ENCODE measurements around the gene FRS3. TPM values are rescaled to one million over a fixed set of nuclear protein-coding genes. Genes with fewer than 3 reads are reported as not detected.
"Not testable (repeated sequence)": the region's sequence is repeated elsewhere in the genome, so short reads cannot be mapped to it uniquely, and the experiment has no call there.

Gene FRS3, protein sequence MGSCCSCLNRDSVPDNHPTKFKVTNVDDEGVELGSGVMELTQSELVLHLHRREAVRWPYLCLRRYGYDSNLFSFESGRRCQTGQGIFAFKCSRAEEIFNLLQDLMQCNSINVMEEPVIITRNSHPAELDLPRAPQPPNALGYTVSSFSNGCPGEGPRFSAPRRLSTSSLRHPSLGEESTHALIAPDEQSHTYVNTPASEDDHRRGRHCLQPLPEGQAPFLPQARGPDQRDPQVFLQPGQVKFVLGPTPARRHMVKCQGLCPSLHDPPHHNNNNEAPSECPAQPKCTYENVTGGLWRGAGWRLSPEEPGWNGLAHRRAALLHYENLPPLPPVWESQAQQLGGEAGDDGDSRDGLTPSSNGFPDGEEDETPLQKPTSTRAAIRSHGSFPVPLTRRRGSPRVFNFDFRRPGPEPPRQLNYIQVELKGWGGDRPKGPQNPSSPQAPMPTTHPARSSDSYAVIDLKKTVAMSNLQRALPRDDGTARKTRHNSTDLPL
- total RNA-seq: 0.99 TPM

DNA sequence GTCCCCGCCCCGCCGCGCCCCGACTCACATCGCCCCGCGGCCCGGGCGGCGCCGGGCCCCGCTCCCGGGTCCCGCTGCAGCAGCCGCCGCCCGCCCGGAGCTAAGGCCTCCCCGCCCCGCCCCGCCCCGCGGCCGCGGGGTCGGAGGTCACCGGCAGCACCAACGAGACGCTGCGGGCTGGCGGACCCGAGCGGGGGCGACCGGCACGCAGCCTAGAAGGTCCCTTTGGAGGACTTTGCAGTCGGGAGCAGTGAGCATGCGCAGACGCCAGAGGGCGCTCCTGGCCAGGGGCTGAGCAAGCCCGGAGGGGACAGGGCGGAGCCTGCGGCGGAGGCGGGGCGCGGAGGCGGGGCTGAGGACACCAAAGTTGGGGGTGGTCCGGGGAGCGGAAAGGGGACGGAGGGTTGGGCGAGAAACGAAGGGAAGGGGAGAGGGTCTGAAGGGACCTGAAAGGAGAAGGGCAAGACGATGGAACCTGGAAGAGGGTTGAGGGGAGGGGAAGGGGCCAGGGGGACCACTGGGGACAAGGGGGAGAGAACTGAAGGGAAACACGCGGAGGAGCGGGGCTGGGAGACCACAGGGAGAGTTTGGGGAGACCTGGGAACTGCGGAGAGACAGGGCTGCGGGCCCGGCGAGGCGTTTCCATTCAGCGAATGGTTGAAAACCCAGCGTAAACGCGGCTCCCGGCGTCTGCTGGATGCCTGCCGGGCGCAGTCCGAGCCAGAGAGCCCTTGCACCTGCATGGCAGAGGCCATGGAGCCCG lies at the start of gene FRS3:
FRS3 (minus strand) TSS at position 113 of the 763 bp plus-strand sequence. CDS start 2,913 bp downstream, outside the sequence.
- DNase-seq: peak; percentile 92

DNA sequence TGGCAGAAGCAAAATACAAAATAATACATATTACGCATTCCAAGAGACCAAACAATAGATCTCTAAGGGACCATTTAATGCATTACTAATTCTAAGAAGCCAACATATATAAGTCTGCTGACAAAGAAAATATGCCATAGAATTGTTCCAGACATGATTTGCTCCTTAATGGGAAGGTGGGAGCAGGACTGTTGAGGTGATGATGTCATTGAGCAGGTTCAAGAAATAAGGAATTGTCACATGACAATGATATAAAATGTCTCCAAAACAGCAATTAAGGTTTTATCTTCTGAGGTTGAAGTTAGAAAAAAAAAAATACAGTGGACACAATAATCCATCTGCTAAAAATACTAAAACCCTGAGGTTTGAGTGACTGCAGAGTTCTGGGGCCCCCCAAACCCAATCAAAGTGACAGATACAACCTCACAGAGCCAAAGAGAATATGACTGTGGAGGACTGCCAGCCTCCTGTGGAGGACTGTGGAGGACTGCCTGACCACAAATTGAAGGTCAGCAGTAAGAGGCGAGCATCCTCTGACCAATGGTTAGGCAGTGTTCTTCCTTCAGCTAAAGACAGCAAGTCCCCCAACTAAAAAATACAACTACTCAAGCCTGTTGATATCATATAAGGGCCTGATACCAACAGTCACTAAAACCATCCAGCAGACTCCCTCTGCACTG lies 46.8 kb upstream of the FRS3 start:
- no peak for DNase-seq

DNA sequence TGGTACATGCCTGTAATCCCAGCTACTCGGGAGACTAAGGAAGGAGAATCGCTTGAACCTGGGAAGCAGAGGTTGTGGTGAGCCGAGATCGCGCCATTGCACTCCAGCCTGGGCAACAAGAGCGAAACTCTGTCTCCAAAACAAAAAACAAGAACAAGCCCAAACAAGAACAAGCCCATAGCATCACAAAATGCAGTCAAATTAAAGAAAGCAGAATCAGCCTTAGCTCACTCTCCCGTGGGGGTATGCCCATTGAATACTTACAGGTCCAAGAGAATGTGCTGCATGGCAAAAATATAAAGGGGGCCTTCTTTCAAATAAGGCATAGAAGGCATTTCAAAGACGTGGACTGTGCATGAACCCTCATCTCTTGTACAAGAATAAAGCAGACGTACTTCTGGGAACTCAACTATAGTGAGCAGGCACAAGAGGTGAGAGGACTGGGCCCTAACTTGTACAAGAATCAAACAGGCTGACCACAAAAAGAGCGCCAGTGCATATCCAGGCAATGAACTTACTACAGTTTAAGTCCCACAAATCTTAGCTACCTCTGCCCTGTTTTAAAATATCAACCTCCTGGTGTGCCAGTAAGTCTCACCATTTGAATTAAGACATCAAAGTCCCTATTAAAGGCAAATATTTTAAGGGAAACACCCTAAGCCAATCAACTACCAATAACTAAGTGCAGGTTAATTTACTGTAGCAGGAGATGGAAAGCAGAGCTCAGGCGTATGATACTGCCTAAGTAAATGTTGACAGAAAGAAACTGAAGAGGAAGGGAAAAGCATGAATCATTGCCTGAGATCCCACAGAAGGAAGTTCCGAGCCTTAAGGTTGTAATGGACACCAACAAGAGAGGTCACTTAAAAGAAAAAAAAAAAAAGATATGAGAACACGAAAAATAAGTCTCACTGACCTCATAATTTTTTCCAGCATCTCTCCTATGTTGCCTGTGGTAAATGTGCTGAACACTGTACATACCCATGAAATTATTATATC lies 45.2 kb upstream of the FRS3 start:
- no peak for DNase-seq

DNA sequence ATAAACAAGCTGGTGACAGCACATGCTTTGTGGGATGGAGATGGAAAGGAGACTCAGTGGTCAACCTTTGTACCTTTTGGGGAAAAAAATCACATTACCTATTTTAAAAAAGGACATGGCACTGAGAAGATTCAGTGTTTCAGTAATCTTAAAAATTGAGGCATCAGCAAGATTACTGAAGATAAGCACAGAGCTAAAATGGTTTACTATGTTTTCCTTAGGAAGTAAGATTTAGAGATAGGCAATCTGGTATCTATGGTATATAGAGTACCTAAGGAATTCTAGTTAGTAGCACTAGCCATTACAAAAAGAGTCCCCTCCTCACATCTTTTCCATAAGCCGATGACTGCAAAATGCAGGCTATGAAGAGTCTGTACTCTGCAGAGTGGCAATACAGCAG lies 43.5 kb upstream of the FRS3 start:
- no peak for DNase-seq

DNA sequence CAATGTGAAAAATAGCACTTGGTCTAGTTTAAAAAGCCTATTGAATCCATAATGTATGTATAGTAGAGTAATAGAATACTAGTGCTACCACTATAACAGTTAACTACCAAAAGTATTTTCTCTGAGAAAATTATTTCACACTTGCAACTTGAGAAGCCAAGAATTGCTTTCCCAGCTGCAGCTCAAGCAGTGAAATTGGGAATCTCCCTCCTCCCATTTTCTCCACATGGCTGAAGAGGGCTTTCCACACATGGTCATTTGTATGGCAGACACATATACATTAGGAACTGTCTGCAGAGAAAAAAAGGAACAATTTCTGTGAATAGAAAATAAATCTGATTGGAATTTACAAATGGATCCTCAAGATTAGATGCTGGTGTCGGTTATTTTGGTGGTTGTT lies 42.3 kb upstream of the FRS3 start:
- no peak for DNase-seq

DNA sequence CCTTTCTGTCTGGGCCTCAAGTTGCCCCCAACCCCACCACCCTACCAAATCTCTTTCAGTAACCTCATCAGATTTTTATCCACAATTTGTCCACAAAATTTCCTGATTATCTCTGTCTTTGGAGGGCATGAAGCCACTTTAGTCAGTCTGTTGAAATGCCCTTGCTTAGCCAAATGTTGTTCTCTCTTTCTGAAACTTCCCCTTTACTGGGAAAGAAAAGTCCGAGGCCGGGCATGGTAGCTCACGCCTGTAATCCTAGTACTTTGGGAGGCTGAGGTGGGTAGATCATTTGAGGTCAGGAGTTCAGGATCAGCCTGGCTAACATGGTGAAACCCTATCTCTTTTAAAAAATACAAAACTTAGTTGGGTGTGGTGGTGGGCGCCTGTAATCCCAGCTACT lies 41.6 kb upstream of the FRS3 start:
- DNase-seq: no peak

DNA sequence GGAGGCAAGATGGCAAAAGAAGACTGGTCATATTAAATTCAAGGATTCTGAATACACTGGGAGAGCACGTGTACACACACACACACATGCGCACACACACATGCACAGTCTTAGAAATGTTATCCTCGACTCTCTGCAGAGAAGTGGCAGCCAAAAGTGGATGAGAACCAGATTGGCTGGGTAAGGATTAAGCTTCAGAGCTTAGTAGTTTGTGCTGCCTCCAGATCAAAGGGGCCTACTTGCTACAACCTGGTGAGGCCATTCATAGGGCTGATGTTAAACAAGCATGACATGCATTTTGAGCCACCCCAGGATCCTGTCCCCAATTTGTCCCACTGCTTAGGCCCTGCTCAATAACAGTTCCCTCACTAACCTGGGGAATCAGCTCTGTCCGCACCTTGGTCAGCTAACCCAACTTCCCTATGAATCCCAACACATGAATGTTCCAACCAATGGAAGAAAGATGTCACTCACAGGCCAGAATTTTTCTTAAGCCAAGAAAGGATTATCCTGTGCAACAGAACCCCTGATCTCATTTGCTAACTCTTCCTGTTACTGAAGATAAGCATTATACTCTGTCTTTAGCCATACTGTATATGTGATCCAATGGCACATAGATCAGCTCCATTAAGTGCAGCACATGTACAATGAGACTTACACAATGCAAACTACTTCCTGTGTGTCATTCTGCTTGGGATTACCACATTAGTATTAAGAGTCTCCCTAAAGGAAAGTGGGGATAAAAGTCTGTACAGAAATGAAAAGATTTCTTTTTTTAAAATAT lies 38.8 kb upstream of the FRS3 start:
- DNase-seq: no peak

DNA sequence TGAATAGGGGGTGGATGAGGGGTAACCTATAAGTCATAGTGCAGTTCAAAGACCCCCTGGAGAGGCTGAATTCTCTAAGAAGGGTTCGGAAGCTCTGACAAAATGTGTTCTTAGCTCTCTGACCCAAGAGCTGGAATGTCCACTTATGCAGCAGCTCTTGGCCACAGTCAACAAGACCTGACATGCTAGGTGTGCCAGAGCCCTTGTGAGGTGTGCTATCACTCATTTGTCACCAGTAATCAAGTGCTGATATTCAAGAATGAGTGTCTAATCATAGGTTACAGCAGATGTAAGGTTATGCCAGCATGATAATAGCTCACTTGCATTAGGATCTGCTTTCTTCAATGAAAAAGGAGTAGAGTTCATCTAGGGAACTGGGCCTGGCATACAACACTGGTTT lies 35.9 kb upstream of the FRS3 start:
- no peak for DNase-seq

DNA sequence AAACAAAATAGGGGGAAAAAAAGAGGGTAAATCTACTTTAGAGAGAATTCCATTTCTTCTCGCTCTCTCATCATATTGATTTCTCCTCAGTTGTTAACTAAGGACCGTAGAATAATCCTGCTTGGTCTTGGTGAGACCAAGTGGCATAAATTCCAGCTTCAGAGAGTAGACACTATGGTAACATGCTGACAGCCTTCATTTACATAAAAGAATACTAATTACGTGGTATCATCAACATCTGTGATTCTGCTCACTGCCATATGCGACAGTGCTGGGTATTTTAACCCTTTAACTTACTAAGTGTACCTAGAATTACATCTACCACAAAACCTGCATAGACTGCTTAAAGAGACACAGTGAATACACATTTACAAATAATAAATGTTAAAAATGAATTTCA lies 34.9 kb upstream of the FRS3 start:
- no peak for DNase-seq

DNA sequence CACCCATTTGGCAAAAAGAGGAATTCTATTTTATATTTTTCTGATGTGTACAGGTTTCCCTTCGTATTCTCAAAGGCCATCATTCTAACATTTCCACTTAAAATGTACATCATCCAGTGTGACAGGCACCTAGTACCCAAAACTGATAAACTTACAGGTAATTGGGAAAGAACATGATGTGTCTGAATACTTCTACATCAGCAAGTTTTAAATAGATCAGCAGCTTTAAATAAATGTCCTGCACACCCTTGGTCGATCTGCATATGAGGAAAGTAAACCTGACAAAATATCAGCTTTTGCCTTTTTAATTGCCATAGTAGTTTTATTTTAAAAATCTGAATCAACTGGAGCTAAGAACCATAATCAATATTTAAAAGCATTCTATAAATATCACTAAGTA lies 34.3 kb upstream of the FRS3 start:
- DNase-seq: no peak

DNA sequence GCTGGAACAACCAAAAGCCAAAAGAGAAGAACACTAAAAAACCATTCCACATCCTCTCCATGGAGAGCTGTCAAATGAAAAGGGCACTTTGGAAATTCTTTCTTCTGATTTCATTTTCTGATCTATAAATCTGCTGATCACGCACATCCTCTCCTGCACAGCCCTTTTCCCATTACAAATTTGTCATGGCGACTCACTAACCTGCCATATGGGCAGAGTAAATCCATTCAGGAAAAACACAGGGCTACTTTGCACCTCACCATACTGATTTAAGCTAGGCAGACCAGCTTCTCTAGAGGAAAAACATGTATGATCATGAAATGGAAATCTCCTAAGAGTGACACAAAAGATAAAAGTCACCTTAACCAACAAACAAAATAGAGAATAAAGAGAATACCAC lies 33.8 kb upstream of the FRS3 start:
- DNase-seq: no peak

DNA sequence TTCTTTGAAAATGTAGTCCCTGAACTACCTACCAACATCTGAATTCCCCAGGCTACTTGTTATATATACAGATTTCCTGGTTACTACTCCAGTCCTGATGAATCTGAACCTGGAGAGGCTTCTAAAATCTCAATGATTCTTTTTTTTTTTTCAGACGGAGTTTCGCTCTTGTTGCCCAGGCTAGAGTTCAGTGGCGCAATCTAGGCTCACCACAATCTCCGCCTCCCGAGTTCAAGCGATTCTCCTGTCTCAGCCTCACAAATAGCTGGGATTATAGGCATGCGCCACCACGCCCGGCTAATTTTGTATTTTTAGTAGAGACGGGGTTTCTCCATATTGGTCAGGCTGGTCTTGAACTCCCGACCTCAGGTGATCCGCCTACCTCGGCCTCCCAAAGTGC lies 32.2 kb upstream of the FRS3 start:
- not testable (repeated sequence) for DNase-seq

DNA sequence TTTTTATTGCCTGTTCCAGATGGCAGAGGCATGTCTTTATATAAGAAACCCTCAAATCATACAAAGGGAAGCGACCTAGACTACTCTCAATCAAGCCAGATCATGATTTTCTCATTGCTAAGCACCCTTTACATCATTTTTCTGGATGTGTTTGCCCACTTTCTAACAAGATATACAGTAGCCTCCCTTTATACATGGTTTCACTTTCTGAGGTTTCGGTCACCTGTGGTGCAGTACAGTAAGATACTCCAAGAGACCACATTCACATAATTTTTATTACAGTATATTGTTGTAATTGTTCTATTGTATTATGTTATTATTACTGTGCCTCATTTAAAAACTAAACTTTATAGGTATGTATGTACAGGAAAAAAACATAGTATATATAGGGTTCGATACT lies 31.4 kb upstream of the FRS3 start:
- no peak for DNase-seq

DNA sequence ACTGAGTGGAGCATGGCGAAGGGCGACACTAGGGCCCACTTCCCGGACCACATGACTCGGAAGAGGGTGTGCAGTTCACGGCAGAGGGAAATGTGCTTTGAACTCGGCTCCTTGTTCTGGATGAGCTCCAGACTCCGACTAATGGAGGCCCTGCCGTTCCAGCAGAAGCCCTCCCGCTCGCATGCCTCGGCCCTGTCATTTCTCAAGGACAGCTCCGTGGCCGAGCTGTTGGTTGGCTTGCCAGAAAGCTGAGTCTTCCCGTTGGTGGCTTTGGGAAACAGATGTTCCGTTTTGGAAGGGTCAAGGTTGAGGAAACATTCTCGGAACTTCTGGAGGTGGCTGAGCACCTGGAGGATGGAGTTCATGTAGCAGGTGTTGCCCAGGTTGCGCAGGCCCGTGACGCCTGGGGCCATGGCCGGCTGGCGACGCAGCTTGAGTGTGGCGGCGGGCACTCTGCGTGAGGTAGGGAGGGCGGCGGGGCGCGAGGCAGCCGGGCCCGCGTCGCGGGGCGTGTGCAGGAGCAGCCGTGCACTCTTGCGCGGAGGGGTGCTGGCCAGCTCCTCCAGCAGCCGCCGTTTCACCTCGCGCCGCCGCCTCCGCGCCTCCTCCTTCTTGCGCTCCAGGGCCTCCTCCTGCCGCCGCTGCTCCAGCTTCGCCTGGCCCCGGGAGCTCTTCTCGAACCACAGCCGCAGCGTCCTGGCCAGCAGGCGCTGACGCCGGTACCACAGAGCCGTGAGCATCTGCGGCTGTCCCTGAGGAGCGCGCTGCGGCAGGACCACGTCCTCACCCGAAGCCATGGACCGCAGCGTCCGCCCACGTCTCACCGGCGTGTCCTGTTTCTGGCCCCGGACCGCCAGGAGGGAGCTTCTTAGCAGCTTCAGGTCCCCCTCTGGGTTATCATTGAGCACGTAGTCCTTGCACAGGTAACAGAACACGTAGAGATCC lies 26.4 kb upstream of the FRS3 start:
- DNase-seq: no peak

DNA sequence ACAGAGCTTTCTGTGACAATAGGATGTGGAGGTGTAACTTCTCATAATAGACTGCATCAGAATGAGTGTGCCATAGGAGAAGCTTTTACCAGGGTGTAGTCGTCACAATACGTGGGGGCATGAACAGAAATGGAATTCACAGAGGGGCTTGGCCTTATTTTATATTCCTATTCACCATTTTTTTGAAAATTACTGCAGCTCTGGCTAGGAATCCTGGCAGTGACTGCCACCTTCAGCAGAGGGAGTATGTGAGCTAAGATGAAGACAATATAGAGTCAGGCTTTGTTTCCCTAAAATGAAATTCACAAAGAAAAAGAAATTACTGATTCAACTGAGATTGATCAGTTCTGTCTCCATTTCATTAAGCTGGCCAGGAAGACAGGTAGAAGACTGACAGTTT lies 21.7 kb upstream of the FRS3 start:
- DNase-seq: no peak

DNA sequence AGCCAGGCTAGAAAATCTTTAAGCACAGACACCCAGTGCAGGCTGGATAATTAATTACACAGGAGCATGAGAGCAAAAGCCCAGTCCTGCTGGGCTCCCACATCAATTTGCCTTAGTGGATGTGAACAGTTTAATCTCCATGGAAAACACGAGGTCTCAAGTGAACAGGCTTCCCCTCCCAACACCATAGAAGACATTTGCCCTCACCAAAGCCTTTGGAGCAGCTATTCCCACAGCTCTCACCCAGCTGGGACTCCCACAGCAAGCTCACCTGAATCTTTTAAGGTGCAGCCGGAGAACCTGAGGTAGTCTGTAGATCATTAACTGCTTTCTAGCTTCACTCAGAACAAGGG lies 19.8 kb upstream of the FRS3 start:
- DNase-seq: no peak

DNA sequence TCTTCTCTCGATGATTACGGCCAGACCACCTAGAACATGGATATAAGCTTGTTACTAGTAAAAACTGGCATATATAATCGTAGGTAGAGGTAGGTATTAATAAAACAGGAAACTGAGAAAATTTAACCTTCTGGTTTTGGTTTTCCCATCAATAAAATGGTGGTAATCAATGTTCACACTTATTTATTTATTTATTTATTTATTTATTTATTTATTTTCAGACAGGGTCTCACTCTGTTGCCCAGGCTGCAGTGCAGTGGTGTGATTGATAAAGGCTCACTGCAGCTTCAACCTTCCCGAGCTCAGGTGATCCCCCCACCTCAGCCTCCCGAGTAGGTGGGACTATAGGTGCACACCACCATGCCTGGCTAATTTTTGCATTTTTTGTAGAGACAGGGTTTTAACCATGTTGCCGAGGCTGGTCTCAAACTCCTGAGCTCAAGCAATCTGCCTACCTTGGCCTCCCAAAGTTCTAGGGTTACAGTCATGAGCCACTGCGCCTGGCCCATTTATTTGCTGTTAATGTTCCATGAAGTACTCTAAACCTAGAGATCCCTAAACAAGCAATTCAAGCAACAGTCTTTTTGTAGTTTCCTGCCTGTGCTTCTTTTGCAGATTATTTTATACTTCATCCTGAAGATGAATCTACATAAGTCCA lies 19.3 kb upstream of the FRS3 start:
- DNase-seq: no peak

DNA sequence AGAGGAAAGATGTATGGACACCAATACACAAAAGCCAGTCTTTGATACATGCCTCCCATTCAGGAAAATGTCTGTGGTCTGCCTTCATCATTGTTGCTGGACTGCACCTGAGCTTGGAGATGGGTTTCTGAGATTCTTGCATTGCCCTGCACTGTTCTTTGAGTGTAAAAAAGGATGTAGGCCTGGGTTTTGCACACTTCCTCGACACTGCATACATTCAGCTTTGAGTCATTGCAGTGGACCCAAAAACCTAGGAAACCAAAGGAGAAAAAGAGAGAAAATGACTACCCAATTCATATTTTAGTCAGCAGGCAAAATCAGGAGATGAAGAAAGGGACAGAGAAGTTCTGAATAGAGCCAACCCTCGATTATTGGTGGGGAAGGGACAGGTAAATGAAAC lies 16.8 kb upstream of the FRS3 start:
- DNase-seq: no peak

DNA sequence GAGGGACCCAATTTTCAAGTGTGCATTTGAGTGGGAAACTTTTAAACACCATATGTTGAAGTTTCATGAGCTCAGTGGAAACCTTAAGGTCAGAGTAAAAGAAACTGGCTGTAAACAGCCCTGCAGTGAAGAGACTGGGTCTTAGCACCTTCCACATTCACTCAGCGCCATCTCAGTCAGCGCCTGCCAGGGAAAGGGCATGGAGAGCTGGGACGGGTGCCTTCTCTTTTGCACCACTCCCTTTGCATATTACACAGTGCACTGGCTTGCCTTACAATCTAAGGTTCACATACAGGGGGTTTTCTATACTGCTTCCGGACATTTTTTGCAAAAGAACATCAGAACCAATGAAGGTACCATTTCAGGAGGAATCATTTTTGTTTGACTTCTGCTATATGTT lies 12.3 kb upstream of the FRS3 start:
- DNase-seq: no peak

Data from skin of body (tissue), 2 donors.